Heart right ventricle (tissue), 16 donors: ENCODE measurements around the gene SLC41A3. TPM values are rescaled to one million over a fixed set of nuclear protein-coding genes. Genes with fewer than 3 reads are reported as not detected.

Experiments used
- ATAC-seq, 8 donors: fragments of 200-7000 bp; cut with Tn5 transposase; one replicate each; pipeline ENCODE4 v1.9.1; 2020; ENCODE audit warnings: mild to moderate bottlenecking in 8 of 8, moderate library complexity in 8 of 8, moderate number of reproducible peaks in 1 of 8
- DNase-seq, 2 donors: peaks; one replicate each; pipeline ENCODE4 v3.0.0-alpha.2; 2020
- H3K27ac ChIP-seq, 10 donors: fragments of 200-600 bp; sonication (generic) in 2 of 10; one replicate each; pipeline versions ENCODE4 v1.5.0 to v1.8.0; 2020 to 2022; ENCODE audit warnings: mild to moderate bottlenecking in 3 of 10
- H3K27me3 ChIP-seq, 7 donors: fragments of 200-600 bp; one replicate each; pipeline ENCODE4 v1.8.0; 2021 to 2022; ENCODE audit warnings: mild to moderate bottlenecking in 2 of 7
- H3K36me3 ChIP-seq, 9 donors: fragments of 200-600 bp; sonication (generic) in 1 of 9; one replicate each; pipeline versions ENCODE4 v1.5.0 to v1.8.0; 2020 to 2022; ENCODE audit warnings: mild to moderate bottlenecking in 2 of 9
- H3K4me1 ChIP-seq, 9 donors: fragments of 200-600 bp; sonication (generic) in 1 of 9; one replicate each; pipeline versions ENCODE4 v1.5.0 to v1.8.0; 2020 to 2022; ENCODE audit warnings: mild to moderate bottlenecking in 4 of 9
- H3K4me3 ChIP-seq, 10 donors: fragments of 200-600 bp; sonication (generic) in 2 of 10; one replicate each; pipeline versions ENCODE4 v1.5.0 to v1.8.0; 2020 to 2022; ENCODE audit warnings: mild to moderate bottlenecking in 7 of 10, moderate library complexity in 2 of 10
- H3K9me3 ChIP-seq, 11 donors: fragments of 200-600 bp in 10 of 11; sonication (generic) in 2 of 11; one replicate each; pipeline versions ENCODE4 v1.5.0 to v1.8.0; 2013 to 2022; ENCODE audit warnings: mild to moderate bottlenecking in 2 of 11, control low read depth in 1 of 11, moderate library complexity in 1 of 11
- whole genome bisulfite sequencing, 2 donors: extraction: QIAGEN DNeasy Blood & Tissue Kit; methylation state at CpG; one replicate each; pipeline ENCODE4 v1.1.7; 2013; ENCODE audit warnings: inconsistent platforms in 1 of 2; 5-methylcytosine and 5-hydroxymethylcytosine counted together
- intact Hi-C, 10 donors: fragments of 100-400 bp; cut with DNase I; formaldehyde crosslinking; loops; one replicate each; pipeline versions ENCODE4 v1.11.1 to v1.14.2; 2022
- polyA plus RNA-seq, 2 donors: library from polyadenylated mRNA; stranded (reverse); fragments of 200-250 nt; gene quantifications; one replicate each; pipeline ENCODE4 v1.2.3, GENCODE V29; 2013
- total RNA-seq, 10 donors: library from RNA; stranded (reverse); fragmentation: NEBNext Ultra II Directional in 3 of 10; extraction: Animal tissue kit (Norgen Biotek cat#: 25700) in 3 of 10; gene quantifications; one replicate each; pipeline versions ENCODE4 v1.2.1 to v1.2.4, GENCODE V29; 2021 to 2023
- TF ChIP-seq, protein P1 (sequence below), 9 donors: fragments of 200-600 bp; sonication (generic) in 2 of 9; IDR thresholded peaks; one replicate each; pipeline versions ENCODE4 v1.5.0 to v1.8.0; 2021 to 2022; ENCODE audit warnings: antibody characterized with exemption in 9 of 9, mild to moderate bottlenecking in 5 of 9, moderate library complexity in 1 of 9
- donor health status: Arrhythmogenic right ventricular cardiomyopathy.
- donor health status: ischemic (EF 13 %, LVEDD 7.1; RV severe dilation, severe dysfunction).
- donor health status: healthy with polysubstance abuse.
- donor health status: DM: no; HTN: yes; CAD: no.
- donor health status: DM: no; HTN: no; CAD: no.
- donor health status: ischemic (EF 25% LVEDD 6.9; RV normal size, moderate dysfunction).
- donor health status: ischemic (EF 25% LVEDD 5.7; RV mildly dilated, moderate dysfunction).
- donor health status: healthy.
- donor health status: DM: yes; HTN: yes; CAD: no.
- donor health status: Ischemic cardiomyopathy.
- donor health status: ischemic (EF 35%, LVEDD 5.7; RV mildly dilated, moderate dysfunction).
- donor health status: nonischemic (EF 11% LVEDD 7.7; RV severe dilation, severe dysfunction).
- donor health status: DM: yes; HTN: yes; CAD: no.
- donor health status: PGD.
- donor health status: ischemic (EF 29% LVEDD 5.4; RV normal size, mild dysfunction).
- donor health status: nonischemic (EF 23%, LVEDD 6.1; RV moderate dilation, normal function).

SLC41A3 gene
- total and polyA plus RNA-seq, 12 donors, result 28.6 to 49.5 (median 40.1) TPM

DNA sequence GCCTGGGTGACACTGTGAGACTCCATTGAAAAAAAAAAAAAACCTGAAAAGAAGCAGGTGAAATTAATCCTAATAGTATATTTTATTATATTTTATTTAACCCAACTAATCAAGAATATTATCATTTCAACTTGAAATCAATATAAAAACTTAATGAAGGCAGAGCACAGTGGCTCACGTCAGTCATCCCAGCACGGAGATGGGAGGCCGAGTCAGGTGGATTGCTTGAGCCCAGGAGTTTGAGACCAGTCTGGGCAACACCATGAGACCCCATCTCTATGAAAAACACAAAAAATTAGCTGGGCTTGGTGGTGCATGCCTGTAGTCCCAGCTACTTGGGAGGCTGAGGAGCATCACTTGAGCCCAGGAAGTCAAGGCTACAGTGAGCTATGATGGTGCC, 33.3 kb upstream of the SLC41A3 start:
- Histone ChIP-seq H3K9me3 (no peaks in the 10 kb centered on the region), H3K27me3 (no peaks in the 10 kb centered on the region), H3K4me3 (no peak overlapping the region), H3K27ac (no peak overlapping the region), H3K4me1 (no peaks in the 10 kb centered on the region), H3K36me3 (peaks cover 0 to 8% (median 0%) of the 10 kb centered on the region in 9 donors)
- ATAC-seq (no peak), DNase-seq (no peak)
- TF ChIP-seq, protein P1, sequence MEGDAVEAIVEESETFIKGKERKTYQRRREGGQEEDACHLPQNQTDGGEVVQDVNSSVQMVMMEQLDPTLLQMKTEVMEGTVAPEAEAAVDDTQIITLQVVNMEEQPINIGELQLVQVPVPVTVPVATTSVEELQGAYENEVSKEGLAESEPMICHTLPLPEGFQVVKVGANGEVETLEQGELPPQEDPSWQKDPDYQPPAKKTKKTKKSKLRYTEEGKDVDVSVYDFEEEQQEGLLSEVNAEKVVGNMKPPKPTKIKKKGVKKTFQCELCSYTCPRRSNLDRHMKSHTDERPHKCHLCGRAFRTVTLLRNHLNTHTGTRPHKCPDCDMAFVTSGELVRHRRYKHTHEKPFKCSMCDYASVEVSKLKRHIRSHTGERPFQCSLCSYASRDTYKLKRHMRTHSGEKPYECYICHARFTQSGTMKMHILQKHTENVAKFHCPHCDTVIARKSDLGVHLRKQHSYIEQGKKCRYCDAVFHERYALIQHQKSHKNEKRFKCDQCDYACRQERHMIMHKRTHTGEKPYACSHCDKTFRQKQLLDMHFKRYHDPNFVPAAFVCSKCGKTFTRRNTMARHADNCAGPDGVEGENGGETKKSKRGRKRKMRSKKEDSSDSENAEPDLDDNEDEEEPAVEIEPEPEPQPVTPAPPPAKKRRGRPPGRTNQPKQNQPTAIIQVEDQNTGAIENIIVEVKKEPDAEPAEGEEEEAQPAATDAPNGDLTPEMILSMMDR (IDR thresholded peaks at IDR 0.05), result no peak
- intact Hi-C loops, result no loop called here
- 96 to 98% methylated on average over 3 of the region's 3 CpGs for WGBS, 2 donors

DNA sequence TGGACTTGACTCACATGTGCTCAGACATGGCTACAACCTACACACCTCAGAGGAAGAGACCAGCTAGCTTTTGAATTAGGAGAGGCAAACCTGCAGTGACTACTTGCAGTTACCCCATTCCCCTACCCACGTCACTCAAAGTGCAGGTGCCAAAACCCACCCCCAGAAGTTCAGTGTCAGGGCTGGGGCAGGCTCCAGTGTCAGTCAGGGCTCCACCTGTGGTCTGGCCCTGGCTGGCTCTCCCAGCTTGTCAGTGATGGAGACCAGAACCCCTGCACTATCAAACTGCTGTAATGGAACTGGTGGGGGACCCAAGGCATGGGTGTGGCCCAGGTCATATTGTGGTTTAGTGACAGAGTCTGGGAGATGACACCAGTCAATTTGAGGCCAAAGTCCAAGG, 32.6 kb upstream of the SLC41A3 start:
- Histone ChIP-seq H3K9me3 (no peaks in the 10 kb centered on the region), H3K27me3 (no peaks in the 10 kb centered on the region), H3K4me3 (no peak overlapping the region), H3K36me3 (peaks cover 0 to 8% (median 0%) of the 10 kb centered on the region in 9 donors), H3K4me1 (no peaks in the 10 kb centered on the region), H3K27ac (no peak overlapping the region)
- no peak for DNase-seq
- ATAC-seq, result no peak
- 82 to 85% methylated on average over 1 of the region's 1 CpG for WGBS, 2 donors
- intact Hi-C loops, result no loop called here
- TF ChIP-seq, protein P1 (IDR thresholded peaks at IDR 0.05), result no peak

DNA sequence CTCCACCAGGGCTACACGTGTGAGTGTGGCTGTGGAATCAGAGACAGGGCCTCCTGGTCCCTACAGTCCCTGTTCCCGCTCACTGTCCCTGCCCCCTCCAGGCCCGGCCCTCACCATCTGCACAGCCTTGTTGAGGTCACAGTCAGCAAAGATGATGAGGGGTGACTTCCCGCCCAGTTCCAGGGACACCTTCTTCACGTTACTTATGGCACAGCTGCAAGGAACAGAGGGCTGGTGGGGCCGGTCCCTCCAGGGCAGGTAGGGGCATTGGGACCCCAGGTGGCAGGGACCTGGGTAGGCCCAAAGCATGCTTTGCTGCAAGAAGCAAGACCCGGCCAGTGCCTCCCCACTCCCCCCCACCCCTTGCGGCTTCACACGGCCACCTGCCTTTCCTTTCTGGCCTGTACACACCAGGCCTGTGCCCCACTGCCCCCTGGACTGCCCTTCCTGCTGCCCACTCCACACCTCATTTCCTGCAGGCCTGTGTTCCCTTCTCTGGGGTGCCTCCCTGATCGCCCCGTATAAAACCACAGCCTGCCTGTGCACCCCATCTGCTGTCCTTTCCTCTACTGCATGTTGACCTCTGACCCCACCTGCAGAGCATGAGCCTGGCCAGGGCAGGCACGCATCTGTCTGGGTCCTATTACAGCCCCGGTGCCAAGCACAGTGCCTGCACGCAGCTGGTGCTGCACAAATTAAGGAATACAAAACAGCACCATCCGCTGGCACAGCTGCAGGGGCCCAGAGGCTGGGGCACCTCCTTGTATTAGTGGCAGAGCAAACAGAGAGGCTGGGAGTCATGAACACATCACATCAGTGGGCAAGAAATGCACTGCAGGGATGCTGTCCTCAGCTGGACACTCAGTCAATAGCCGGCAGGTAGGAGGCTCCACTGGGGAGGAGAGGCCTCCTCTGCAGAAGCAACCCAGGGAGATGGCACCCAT, 30.8 kb upstream of the SLC41A3 start:
- no peaks in the 10 kb centered on the region for H3K4me1 ChIP-seq
- H3K9me3 ChIP-seq, result no peaks in the 10 kb centered on the region
- H3K27ac ChIP-seq, result no peak overlapping the region
- peak in 1 of 8 donors; percentile 10 for ATAC-seq
- no peak overlapping the region for H3K4me3 ChIP-seq
- H3K27me3 ChIP-seq, result no peaks in the 10 kb centered on the region
- intact Hi-C loops, result no loop called here
- no peak for DNase-seq
- H3K36me3 ChIP-seq, result peaks cover 0 to 8% (median 0%) of the 10 kb centered on the region in 9 donors
- TF ChIP-seq, protein P1 (IDR thresholded peaks at IDR 0.05), result no peak
- 92 to 97% methylated on average over 16 of the region's 16 CpGs for WGBS, 2 donors

DNA sequence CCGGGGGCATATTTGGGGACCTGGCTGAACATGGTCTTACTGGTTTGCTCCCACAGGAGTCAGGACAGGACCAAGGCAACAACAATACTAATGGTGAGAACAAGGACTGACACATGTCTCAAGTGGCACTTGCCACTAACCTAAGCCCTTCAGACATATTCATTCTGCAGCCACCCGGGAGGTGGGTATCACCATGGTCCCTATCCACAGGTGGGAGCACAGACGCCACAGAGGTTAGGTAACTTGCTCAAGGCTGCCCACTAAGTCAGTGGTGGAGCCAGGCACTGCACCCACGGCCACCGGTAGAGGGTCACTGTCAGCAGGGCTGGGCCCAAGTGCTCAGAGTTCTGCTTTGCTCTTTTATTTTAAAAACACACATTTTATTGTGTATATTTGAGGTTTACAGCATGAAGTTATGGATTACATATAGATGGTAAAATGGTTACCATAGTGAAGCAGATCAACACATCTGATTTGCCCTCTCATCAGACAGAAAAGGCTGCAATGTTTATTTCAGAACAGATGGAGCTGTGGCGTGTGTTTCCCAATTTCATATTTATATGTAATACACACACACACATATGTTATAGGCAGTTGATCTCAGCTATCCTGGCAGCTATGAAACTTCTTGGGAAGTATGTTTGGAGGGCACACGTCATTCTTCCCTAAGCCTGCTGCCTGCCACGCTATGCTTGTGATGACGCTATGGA, 30.0 kb upstream of the SLC41A3 start:
- ATAC-seq, result peak in 2 of 8 donors; percentile 36
- no peaks in the 10 kb centered on the region for H3K4me1 ChIP-seq
- H3K27ac ChIP-seq, result no peak overlapping the region
- no peak for DNase-seq
- no peaks in the 10 kb centered on the region for H3K9me3 ChIP-seq
- TF ChIP-seq, protein P1 (IDR thresholded peaks at IDR 0.05), result peak in 7 of 9 donors; percentile 20 to 30 (median 21)
- H3K27me3 ChIP-seq, result no peaks in the 10 kb centered on the region
- H3K4me3 ChIP-seq, result no peak overlapping the region
- intact Hi-C loops, result no loop called here
- H3K36me3 ChIP-seq, result peaks cover 0 to 11% (median 0%) of the 10 kb centered on the region in 9 donors
- WGBS, 2 donors, result 78 to 88% methylated on average over 9 of the region's 9 CpGs
